ENCODE measurements around the gene ATP11B. TPM values are rescaled to one million over a fixed set of nuclear protein-coding genes. Genes with fewer than 3 reads are reported as not detected.

The ATP11B gene
- total RNA-seq, 4 donors from 2014 or later, result 80.8 to 114 (median 100) TPM

DNA sequence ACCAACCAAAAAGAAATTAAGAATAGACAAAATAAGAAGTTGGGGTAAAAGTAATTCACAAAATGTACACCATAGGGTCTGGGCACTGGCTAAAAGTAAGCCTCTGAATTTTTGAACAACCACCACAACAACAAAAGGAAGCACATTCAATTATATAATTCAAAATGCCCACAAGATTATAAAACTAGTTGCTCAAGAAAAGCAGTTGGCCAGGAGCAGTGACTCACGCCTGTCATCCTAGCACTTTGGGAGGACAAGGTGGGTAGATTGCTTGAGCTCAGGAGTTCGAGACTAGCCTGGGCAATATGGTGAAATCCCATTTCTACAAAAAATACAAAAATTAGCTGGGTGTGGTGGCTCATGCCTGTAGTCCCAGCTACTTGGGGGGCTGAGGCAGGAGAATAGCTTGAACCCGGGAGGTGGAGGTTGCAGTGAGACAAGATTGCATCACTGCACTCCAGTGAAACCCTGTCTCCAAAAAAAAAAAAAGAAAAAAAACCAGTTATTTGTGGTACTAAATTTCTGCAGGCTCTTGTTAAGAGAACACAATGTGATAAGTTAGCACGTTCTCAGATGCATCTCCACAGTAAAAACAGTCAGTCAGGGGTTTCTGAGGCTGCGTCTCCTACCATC lies 6.6 kb upstream of the ATP11B start:
- Histone ChIP-seq H3K27ac (no peak overlapping the region), H3K27me3 (peaks cover 0 to 21% of the 10 kb centered on the region in 2 donors), H3K4me1 (no peaks in the 10 kb centered on the region), H3K4me3 (no peak overlapping the region), H3K36me3 (no peaks in the 10 kb centered on the region), H3K9me3 (no peaks in the 10 kb centered on the region)
- TF ChIP-seq EP300 (IDR thresholded peaks at IDR 0.05), result no peak
- no peak for TF ChIP-seq POLR2A (IDR thresholded peaks at IDR 0.05)
- DNase-seq (ENCODE audit: low spot score in 2 of 2), result no peak
- 64 to 83% methylated on average over 5 of the region's 5 CpGs for WGBS, 2 donors

DNA sequence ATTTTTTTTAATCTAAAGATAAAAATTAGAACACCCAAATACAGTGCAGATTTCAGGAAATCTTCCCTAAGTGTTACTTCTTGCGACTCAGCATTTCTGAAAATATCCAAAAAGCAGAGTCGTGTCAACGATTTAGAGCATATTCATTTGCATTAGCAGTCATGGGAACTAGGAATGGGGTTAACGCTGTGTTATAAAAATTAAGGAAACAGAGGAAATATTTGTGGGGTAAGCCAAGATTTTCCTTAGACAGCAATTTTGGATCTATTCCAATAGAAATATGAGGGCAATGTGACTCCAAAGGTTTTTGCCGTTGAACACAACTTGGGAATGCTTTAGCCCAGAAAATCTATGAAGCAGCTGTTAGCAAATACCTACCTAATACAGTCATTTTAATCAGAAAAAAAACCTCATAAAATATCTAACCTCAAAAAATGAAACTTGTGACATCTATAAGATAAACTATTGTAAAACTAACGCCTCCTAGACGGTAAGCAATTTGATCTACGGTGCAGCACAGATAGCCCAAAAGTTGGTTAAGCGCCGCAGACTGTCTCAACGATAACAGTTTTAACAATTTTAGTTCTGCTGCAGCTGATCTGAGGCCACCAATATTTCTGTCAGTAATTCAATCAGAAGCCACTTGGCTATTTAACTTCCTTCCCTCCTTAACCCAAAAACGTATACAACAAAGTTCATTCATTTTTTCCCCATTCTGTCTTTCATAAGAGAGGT lies 5.8 kb upstream of the ATP11B start:
- Histone ChIP-seq H3K27ac (no peak overlapping the region), H3K27me3 (peaks cover 0 to 21% of the 10 kb centered on the region in 2 donors), H3K36me3 (no peaks in the 10 kb centered on the region), H3K4me1 (peaks cover 0 to 2% (median 0%) of the 10 kb centered on the region in 4 donors), H3K9me3 (no peaks in the 10 kb centered on the region), H3K4me3 (no peak overlapping the region)
- whole genome bisulfite sequencing, 2 donors, result 39 to 44% methylated on average over 12 of the region's 12 CpGs
- DNase-seq (ENCODE audit: low spot score in 2 of 2), result no peak
- TF ChIP-seq POLR2A (IDR thresholded peaks at IDR 0.05), result no peak
- TF ChIP-seq, protein P1, sequence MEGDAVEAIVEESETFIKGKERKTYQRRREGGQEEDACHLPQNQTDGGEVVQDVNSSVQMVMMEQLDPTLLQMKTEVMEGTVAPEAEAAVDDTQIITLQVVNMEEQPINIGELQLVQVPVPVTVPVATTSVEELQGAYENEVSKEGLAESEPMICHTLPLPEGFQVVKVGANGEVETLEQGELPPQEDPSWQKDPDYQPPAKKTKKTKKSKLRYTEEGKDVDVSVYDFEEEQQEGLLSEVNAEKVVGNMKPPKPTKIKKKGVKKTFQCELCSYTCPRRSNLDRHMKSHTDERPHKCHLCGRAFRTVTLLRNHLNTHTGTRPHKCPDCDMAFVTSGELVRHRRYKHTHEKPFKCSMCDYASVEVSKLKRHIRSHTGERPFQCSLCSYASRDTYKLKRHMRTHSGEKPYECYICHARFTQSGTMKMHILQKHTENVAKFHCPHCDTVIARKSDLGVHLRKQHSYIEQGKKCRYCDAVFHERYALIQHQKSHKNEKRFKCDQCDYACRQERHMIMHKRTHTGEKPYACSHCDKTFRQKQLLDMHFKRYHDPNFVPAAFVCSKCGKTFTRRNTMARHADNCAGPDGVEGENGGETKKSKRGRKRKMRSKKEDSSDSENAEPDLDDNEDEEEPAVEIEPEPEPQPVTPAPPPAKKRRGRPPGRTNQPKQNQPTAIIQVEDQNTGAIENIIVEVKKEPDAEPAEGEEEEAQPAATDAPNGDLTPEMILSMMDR (IDR thresholded peaks at IDR 0.05), result no peak
- no peak for TF ChIP-seq EP300 (IDR thresholded peaks at IDR 0.05)

DNA sequence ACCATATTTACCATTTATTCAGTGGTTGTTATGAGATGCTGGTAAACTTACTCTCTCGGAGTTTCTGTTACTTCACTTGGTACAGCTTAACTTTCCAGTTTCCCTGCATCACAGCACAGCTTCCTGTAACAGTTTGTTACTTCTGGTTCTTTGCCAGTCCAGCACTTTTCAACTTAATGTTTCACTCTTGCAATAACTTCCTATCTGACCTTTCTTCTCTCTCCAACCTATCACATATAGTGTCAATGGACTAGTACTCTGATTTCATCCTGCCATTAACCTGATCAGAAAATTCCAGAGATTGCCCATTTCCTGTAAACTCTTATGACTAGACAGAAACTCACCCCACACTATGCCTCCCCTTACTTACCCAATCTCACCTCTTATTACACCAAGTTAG lies 3.9 kb upstream of the ATP11B start:
- no peaks in the 10 kb centered on the region for H3K9me3 ChIP-seq
- TF ChIP-seq EP300 (IDR thresholded peaks at IDR 0.05) (no peak), POLR2A (IDR thresholded peaks at IDR 0.05) (no peak)
- TF ChIP-seq, protein P1 (IDR thresholded peaks at IDR 0.05), result no peak
- 45 to 57% methylated on average over 1 of the region's 1 CpG for WGBS, 2 donors
- no peaks in the 10 kb centered on the region for H3K36me3 ChIP-seq
- peaks cover 0 to 21% of the 10 kb centered on the region in 2 donors for H3K27me3 ChIP-seq
- no peak for DNase-seq (ENCODE audit: low spot score in 2 of 2)
- no peak overlapping the region for H3K27ac ChIP-seq
- H3K4me1 ChIP-seq, result peaks cover 0 to 5% (median 0%) of the 10 kb centered on the region in 4 donors
- H3K4me3 ChIP-seq, result no peak overlapping the region

DNA sequence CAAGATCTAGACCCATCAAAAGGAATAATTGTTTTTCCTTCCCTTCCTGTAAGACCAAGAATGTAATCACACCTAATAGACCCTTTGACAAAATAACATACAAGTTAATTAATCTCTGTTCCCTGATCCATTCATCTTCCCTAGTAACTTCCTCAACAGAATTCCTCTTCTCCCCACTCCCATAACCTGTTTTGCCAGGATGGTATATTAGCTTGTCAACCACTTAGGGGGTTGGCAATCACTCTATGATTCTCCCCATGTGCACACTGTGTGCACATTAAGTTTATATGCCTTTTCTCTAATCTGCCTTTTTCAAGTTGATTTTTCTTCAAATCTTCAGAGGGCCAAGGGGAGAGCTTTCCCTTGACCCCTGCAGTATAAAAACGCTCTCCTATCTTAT lies 2.7 kb upstream of the ATP11B start:
- peaks cover 0 to 17% (median 9%) of the 10 kb centered on the region in 4 donors for H3K4me1 ChIP-seq
- TF ChIP-seq, protein P1 (IDR thresholded peaks at IDR 0.05), result no peak
- TF ChIP-seq EP300 (IDR thresholded peaks at IDR 0.05) (no peak), POLR2A (IDR thresholded peaks at IDR 0.05) (no peak)
- H3K27me3 ChIP-seq, result peaks cover 0 to 16% of the 10 kb centered on the region in 2 donors
- no peak overlapping the region for H3K27ac ChIP-seq
- DNase-seq (ENCODE audit: low spot score in 2 of 2), result no peak
- H3K36me3 ChIP-seq, result no peaks in the 10 kb centered on the region
- H3K9me3 ChIP-seq, result no peaks in the 10 kb centered on the region
- no peak overlapping the region for H3K4me3 ChIP-seq
- WGBS, 2 donors, result 79 to 85% methylated on average over 1 of the region's 1 CpG

DNA sequence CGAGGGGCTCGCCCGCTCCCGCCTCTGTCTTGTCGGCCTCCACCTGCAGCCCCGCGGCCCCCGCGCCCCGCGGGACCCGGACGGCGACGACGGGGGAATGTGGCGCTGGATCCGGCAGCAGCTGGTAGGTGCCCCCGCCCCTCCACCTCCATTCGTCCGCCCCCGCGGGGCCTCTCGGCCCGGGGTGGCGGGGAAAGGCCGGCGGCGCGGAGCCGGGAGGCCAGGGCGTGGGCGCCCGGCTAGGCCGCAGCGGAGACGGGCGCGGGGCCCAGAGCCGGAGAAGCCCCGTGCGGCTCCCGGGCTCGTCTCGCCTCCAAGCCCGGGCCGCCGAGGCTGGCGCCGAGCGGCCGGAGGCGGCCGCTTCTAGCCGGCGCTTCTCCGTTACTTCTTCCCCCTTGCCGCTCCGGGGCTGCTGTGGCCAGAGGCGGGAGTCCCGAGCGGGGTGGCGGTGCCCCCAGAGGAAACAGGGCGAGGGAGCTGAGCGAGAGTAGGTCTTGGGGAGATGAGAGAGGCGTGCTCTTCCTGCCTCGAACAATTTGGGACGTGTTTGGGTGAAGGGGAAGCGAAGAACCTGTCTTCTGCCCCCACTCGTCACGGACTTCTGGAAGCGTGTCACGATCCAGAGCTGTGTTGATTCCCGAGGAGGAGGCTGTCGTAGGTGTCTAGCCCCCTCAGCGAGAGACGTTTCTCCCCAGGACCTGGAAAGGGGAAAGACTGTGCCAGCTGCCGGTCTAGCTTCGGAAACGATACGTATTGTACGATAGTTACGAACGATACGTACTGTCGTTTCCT lies 555 bp downstream of the ATP11B start:
- peak overlapping the region; percentile 85 to 96 (median 93) for H3K27ac ChIP-seq
- H3K36me3 ChIP-seq, result no peaks in the 10 kb centered on the region
- TF ChIP-seq, protein P1 (IDR thresholded peaks at IDR 0.05), result peak in 1 of 5 experiments; percentile 15
- TF ChIP-seq POLR2A (IDR thresholded peaks at IDR 0.05), result no peak
- H3K9me3 ChIP-seq, result no peaks in the 10 kb centered on the region
- peak in 1 of 2 donors; percentile 12 for DNase-seq (ENCODE audit: low spot score in 2 of 2)
- H3K4me1 ChIP-seq, result peaks cover 0 to 47% (median 20%) of the 10 kb centered on the region in 4 donors
- peak overlapping the region; percentile 79 to 96 (median 86) for H3K4me3 ChIP-seq
- no peaks in the 10 kb centered on the region for H3K27me3 ChIP-seq
- WGBS, 2 donors, result 0% methylated on average over 46 to 58 of the region's 86 CpGs

Measured in tibial nerve (tissue), 4 donors.